Transverse colon (tissue), 4 donors: ENCODE data around the gene SSR4.

Source experiments
- CTCF ChIP-seq, 5 experiments: fragments of 200-600 bp in 3 of 5; fragments of 450-650 bp in 2 of 5; sonication (generic) in 3 of 5; IDR thresholded peaks; 1 replicate in 2 of 5; 2 replicates in 3 of 5; pipeline ENCODE4 v1.5.1; 2016 to 2017; ENCODE audit warnings: antibody characterized with exemption in 5 of 5, inconsistent platforms in 3 of 5, mild to moderate bottlenecking in 2 of 5, moderate library complexity in 1 of 5
- POLR2A ChIP-seq: fragments of 450-650 bp; IDR thresholded peaks from one replicate; pipeline ENCODE4 v1.6.1; 2016; ENCODE audit warnings: antibody characterized with exemption, mild to moderate bottlenecking, moderate library complexity
- POLR2AphosphoS5 ChIP-seq, 3 donors: sonication (generic); formaldehyde crosslinking; IDR thresholded peaks; one replicate each; pipeline ENCODE4 v1.6.1; 2016; ENCODE audit warnings: antibody characterized with exemption in 3 of 3

GRCh38 chrX:153806999-153807575 lies 12.6 kb downstream of the SSR4 start:
- TF ChIP-seq CTCF (IDR thresholded peaks at IDR 0.05) (no peak), POLR2A (no peak), POLR2AphosphoS5 (IDR thresholded peaks at IDR 0.05) (no peak)
